ENCODE measurements around the gene ZDHHC1. TPM values are rescaled to one million over a fixed set of nuclear protein-coding genes. Genes with fewer than 3 reads are reported as not detected.

Gene ZDHHC1
- total RNA-seq, 1 donor: 6.7 TPM

DNA sequence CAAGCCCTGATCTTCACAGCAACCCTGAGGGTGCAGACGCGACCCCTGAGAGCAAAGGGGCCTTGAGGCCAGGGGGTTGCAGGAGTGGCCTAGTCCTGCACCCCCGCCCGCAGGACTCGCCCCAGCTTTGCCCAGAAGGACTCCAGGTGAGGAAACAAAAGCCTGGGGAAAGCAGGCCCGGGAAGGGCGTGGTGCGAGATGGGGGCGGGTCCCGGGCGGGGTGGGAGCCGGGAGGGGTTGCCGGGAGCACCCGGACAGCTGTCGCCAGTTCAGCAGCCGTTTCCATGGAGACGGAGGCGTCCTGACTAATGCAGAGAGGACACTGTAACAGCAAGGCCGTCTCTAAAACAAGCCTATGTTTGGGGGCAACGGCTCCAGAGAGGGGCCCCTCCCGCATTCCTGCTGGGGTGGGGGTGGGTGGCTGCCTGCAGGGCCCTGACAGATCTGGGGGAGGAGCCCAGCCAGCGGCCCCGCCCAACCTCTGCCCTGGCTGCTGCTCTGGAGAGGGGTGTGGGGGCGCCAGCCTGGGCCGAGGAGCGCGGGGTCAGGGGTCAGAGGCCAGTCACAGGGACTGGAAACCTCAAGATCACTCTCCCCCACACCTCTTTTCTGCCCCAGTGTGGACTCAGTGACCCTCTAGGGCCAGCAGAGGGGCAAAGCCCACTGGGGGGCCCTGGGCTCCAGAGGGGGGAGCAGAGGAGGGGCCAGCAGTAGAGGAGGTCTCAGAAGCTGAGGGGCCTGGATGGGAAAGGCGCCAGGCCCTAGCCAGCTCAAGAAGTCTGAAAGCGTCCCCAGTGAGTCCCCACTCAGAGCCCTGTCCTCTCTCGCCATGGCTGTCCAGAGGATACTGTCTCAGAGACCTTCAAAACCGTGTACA is 19.9 kb downstream of the ZDHHC1 start:
- peak in 2 of 3 donors; percentile 22 to 40 for DNase-seq (ENCODE audit: low read depth in 2 of 3, low spot score in 2 of 3)

DNA sequence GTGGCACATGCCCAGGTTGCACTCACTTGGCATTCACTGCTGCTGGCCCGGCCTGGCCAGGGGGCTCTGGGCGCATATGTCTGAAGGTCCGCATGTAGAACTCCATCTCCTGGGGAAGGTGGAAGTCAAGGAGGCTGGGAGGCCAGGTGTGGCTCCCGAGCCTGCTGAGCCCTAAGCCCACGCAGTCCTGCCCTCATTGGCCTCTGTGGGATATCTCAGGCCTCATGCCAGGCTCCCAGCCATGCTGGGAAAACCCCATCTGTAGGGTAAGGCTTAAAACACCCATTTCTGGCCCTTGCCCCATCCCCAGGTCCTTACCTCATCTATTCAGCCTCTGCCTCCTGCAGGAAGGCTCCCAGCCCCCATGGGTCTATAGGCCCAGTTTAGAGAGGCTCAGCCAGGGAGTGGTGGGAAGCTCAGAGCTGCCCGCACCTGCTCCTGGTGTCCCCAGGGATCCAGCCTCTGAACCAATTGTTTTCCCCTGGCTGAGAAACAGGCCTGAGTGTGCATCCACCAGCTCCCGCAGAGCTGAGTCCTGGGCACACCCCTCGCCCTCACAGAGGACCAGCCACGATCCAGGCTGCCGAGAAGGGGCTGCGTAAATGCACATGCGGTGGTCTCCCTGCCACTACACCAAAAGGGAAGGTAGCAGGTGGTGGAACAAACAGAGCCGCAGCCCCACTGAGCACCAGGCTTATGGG is 20.7 kb downstream of the ZDHHC1 start:
- DNase-seq (ENCODE audit: low read depth in 2 of 3, low spot score in 2 of 3): no peak

DNA sequence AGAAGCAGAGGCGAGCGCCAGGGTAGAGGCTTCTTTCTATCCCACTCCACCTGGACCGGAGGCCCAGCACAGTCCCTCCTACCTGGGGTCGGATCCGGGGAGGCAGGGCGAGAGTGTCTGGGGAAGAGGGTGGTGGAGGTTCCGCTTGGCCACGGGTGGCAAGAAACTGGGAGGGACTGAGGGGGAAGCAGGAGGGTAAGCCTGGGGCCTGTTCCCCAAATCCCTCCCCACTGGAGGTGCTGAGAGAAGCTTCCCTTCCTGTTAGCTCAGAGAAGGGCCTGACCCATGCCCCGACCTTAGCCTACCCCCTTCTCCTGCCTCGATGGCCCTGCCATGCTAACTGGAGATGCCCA is 21.2 kb downstream of the ZDHHC1 start:
- DNase-seq (ENCODE audit: low read depth in 2 of 3, low spot score in 2 of 3): no peak

DNA sequence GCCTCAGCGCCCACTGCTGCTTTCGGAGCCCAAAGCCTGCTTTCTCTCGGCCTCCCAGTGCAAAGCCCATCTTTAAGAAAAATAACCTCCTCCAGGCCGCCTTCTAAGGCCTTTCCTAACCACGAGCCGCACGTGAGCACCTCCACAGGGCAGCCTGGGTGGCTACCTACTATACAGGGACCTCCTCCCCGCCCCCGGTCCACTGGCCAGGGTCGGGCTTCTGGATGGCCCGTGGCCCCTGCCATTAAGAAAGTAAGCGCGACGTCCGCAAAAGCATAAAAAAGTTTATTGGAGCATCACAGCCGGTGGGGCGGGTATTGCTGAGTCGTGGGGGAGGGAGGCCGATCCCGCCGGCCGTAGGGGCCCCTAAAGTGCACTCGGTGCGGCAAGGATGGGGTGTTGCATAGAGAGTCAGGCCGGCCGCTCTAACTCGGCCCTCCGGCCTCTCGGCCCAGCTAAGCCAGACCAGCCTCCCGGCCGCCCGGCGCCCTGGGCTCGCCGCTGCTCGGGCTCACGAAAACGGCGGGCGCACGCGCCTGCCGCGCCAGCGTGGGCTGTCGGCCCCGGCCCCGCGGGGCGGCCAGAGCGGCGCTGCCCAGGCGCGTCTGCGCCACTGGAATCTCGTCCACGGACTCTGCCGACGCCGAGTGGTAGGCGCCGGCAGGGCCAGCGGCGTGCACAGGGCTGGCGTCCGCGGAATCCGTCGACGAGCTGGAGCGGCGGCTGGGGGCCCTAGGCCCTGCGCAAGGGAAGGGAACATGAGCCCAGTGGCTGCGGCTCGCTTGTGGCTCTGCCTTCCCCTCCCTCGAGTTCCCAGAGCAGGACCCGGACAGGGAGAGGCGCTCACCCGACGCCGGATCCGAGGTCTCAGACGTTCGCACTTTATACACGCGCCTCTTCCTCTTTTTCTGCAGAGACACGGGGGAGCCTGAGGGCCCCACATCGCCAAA is 21.8 kb downstream of the ZDHHC1 start:
- peak in 2 of 3 donors; percentile 58 to 79 for DNase-seq (ENCODE audit: low read depth in 2 of 3, low spot score in 2 of 3)

DNA sequence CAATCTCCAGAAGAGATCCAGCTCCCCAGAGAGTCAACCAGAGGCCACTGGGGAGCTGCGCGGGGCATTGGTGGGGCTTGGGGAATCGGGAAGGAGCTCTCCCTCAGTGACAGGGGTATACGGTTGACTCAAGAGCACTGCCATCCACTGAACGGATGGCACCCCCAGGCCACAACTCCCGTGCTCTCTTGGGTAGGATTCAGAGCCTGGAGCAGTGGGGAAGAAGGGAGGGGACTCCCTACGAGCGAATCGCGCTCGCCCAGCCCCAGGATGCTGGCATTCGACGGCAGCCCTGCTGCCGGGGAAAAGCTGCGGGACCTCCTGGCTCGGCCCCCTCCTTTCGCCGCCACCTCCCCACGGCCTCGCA is 22.5 kb downstream of the ZDHHC1 start:
- no peak for DNase-seq (ENCODE audit: low read depth in 2 of 3, low spot score in 2 of 3)

GRCh38 chr16:67393111-67393787 is 23.0 kb downstream of the ZDHHC1 start, which contains the start of gene TPPP3:
TSS of gene TPPP3 (minus strand) at chr16:67393498. CDS start at chr16:67391111, 2,387 bp downstream.
- peak in 2 of 3 donors; percentile 53 to 71 for DNase-seq (ENCODE audit: low read depth in 2 of 3, low spot score in 2 of 3)

- no peak for DNase-seq (ENCODE audit: low read depth in 2 of 3, low spot score in 2 of 3)
Measured at GRCh38 chr16:67392301-67393059, 23.8 kb downstream of the ZDHHC1 start.

- DNase-seq (ENCODE audit: low read depth in 2 of 3, low spot score in 2 of 3): no peak
Measured at GRCh38 chr16:67391424-67392300, 24.6 kb downstream of the ZDHHC1 start.

DNA sequence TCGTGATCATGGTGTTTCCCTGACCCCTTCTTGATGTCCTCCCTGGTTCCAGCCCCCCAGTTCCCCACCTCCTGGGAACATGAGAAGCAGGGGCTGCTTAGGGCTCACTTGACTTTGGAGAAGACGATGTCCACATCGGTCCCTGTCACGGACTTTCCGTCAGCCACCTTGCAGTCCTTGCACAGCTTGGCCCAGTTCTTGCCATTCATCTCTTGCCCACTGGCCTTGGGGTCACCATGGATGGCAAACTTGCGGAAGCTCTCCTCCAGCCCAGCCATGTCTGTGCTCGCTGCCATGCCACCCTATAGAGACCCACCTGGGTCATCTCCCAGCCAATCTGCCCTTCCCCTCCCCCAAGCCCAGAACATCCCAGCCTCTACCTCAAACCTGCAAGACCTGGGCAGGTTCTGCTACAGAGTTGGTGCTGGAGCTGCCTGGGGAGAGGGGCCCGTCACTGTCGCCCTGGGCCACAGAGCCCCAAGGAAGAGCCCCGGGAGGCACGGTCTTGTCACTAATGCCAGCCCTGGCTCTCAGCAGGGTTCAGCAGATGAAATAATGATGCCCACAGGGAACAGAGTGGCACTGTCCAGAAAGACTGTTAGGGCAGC is 25.4 kb downstream of the ZDHHC1 start:
- no peak for DNase-seq (ENCODE audit: low read depth in 2 of 3, low spot score in 2 of 3)

DNA sequence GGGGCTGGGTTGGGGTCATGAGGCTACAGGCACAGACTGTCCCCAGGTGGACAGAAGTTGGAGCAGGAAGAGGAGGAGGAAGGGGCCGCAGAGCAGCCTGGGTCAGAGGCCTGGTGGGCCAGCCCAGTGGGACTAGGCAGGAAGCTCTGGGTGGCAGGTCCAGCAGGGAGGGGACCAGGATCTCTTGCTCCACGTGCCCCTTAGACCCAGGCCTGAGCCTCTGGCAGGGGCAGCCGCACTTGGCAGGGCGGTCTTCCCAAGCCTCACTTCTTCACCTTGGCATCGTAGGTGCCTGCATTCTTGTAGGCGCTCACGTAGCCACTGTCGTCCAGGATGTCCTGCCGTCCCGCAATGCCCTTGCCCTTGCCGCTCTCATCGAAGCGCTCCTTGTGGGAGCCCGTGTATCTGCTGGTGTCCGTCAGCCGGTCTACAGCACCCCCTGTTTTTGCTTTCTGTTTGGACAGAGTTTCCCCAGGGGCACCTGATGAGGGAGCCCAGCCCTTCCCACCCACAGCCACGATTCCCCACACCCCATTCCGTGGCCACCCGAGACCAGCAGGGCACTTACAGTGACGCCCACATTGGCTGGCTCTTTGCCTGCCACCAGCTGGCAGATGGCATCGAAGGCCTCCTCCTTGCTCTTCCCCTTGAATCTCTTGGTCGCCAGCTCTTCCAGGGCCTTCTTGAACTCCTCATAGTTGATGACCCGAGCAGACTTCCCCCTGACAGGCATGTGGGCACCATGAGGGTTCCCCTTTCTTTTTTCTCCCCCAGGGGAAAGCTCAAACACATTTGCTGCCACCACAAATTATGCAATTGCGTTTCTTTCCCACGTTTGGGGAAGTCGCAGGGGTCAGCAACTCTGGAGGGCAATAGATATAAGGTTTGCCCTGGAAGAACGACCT is 26.1 kb downstream of the ZDHHC1 start:
- DNase-seq (ENCODE audit: low read depth in 2 of 3, low spot score in 2 of 3): peak in 2 of 3 donors; percentile 49 to 72

DNA sequence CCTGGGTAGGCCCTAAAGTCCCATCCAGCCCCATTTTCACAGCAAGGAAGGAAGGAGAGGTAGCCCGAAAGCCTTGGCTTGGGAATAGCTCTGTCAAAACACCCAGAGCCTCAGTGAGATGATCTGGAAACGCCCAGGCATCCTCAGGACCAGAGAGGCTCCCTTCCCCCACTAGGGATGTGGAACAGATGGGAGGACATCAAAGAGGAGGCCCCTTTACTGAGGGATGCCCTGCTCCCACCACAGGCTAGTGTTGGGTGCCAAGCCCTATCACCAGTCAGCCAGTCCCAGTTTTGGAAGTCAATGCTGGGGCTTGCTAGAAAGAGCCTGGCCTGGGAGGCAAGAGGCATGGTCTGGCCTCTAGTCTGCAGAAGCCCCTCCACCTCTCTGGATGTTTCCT is 27.7 kb downstream of the ZDHHC1 start:
- DNase-seq (ENCODE audit: low read depth in 2 of 3, low spot score in 2 of 3): no peak

DNA sequence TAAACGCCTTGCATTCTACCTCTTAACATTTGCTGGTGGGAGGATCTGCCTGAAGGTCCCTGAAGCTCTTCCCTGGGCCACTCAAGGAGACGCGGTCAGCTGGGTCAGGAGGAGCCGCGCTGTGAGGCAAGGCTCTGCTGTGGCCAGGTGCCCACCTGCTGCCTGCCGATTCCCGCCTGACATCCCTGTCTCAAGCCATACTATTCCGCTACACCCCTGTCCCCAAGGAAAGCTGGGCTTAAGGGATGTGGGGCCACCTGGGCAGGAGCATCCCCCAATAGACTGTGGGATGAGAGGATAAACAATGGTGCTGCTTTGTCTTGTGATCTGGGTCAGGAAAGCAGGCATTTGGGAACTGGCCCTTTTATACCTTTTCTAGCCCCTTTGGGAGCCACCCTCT is 28.1 kb downstream of the ZDHHC1 start:
- no peak for DNase-seq (ENCODE audit: low read depth in 2 of 3, low spot score in 2 of 3)

GRCh38 chr16:67387479-67388079 is 28.7 kb downstream of the ZDHHC1 start:
- DNase-seq (ENCODE audit: low read depth in 2 of 3, low spot score in 2 of 3): no peak

GRCh38 chr16:67386861-67387455 is 29.3 kb downstream of the ZDHHC1 start:
- no peak for DNase-seq (ENCODE audit: low read depth in 2 of 3, low spot score in 2 of 3)

GRCh38 chr16:67384778-67385510 is 31.3 kb downstream of the ZDHHC1 start:
- DNase-seq (ENCODE audit: low read depth in 2 of 3, low spot score in 2 of 3): no peak

GRCh38 chr16:67383284-67383683 is 33.0 kb downstream of the ZDHHC1 start:
- no peak for DNase-seq (ENCODE audit: low read depth in 2 of 3, low spot score in 2 of 3)

Measured in hematopoietic multipotent progenitor cell (in vitro differentiated cells).